Thoracic aorta (tissue), 2 donors: ENCODE results near the gene CFAP65. TPM values are rescaled to one million over a fixed set of nuclear protein-coding genes. Genes with fewer than 3 reads are reported as not detected.

Experiments
- ATAC-seq: fragments of 150-250 bp; one replicate; pipeline ENCODE4 v1.8.0; 2017; ENCODE audit warnings: low read depth; ENCODE audit not compliant: insufficient number of reproducible peaks, low FRiP score
- DNase-seq: peaks from one replicate; pipeline ENCODE4 v3.0.0-alpha.2; 2020; ENCODE audit warnings: low spot score
- H3K27ac ChIP-seq, 2 donors: fragments of 200-600 bp; sonication (generic); 1 replicate in 1 of 2; 2 replicates in 1 of 2; pipeline ENCODE4 v1.5.1; 2016; ENCODE audit warnings: mild to moderate bottlenecking in 2 of 2, moderate library complexity in 2 of 2
- H3K27me3 ChIP-seq: fragments of 200-600 bp; sonication (generic); replicated peaks from 2 replicates; pipeline ENCODE4 v1.6.0; 2016; ENCODE audit warnings: mild to moderate bottlenecking; ENCODE audit not compliant: insufficient read depth
- H3K36me3 ChIP-seq: fragments of 200-600 bp; sonication (generic); one replicate; pipeline ENCODE4 v1.5.1; 2016
- H3K4me1 ChIP-seq, 2 donors: fragments of 200-600 bp; sonication (generic); 1 replicate in 1 of 2; 2 replicates in 1 of 2; pipeline versions ENCODE4 v1.5.1 to v1.6.0; 2016; ENCODE audit warnings: low read depth in 2 of 2, mild to moderate bottlenecking in 1 of 2; ENCODE audit not compliant: control insufficient read depth in 1 of 2
- H3K4me3 ChIP-seq: fragments of 200-600 bp; sonication (generic); 2 replicates; pipeline ENCODE4 v1.5.1; 2016; ENCODE audit warnings: mild to moderate bottlenecking
- H3K9me3 ChIP-seq: fragments of 200-600 bp; sonication (generic); 2 replicates; pipeline ENCODE4 v1.5.1; 2016
- total RNA-seq, 2 donors: library from RNA; depleted of rRNA; stranded (reverse); fragments of >200 nt; gene quantifications; one replicate each; pipeline versions ENCODE4 v1.1.0 to v1.2.3, GENCODE V29; 2016
- TF ChIP-seq, protein P1 (sequence below): fragments of 200-600 bp; sonication (generic); IDR thresholded peaks from one replicate; pipeline ENCODE4 v1.5.1; 2019; ENCODE audit warnings: antibody characterized with exemption

CFAP65 gene
- total RNA-seq, 2 donors from 2014 or later: not detected

DNA sequence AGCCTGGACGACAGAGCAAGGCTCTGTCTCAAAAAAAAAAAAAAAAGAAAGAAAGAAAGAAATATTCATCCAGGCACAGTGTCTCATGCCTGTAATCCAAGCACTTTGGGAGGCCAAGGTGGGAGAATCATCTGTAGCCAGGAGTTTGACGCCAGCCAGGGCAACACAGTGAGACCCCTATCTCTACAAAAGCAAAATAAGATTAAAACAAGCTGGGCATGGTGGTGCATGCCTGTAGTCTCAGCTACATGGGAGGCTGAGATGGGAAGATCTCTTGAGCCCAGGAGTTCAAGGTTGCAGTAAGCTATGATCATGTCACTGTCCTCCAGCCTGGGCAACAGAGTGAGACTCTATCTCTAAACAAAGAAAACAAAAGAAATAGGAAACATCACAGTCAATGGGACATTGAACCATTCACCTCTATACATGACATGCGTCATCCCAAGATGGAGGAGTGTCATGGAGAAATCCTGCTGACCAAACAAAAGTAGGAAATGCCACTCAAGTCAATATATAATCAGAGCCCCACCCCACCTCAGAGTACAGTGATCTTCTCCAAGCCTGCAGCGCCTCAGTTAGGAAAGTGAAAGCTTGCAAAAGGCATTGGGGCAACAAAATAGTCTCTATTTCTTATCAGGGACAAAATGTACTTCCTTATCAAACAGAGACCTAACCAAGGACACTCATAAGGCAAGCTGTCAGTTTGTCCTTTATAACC lies 66.1 kb downstream of the CFAP65 start:
- peaks cover 0 to 5% of the 10 kb centered on the region in 2 donors for H3K4me1 ChIP-seq
- no peaks in the 10 kb centered on the region for H3K9me3 ChIP-seq
- DNase-seq: no peak
- TF ChIP-seq, protein P1, sequence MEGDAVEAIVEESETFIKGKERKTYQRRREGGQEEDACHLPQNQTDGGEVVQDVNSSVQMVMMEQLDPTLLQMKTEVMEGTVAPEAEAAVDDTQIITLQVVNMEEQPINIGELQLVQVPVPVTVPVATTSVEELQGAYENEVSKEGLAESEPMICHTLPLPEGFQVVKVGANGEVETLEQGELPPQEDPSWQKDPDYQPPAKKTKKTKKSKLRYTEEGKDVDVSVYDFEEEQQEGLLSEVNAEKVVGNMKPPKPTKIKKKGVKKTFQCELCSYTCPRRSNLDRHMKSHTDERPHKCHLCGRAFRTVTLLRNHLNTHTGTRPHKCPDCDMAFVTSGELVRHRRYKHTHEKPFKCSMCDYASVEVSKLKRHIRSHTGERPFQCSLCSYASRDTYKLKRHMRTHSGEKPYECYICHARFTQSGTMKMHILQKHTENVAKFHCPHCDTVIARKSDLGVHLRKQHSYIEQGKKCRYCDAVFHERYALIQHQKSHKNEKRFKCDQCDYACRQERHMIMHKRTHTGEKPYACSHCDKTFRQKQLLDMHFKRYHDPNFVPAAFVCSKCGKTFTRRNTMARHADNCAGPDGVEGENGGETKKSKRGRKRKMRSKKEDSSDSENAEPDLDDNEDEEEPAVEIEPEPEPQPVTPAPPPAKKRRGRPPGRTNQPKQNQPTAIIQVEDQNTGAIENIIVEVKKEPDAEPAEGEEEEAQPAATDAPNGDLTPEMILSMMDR: no peak
- no peaks in the 10 kb centered on the region for H3K36me3 ChIP-seq
- H3K27me3 ChIP-seq: no peaks in the 10 kb centered on the region
- no peak for ATAC-seq
- no peak overlapping the region for H3K27ac ChIP-seq
- H3K4me3 ChIP-seq: no peak overlapping the region

DNA sequence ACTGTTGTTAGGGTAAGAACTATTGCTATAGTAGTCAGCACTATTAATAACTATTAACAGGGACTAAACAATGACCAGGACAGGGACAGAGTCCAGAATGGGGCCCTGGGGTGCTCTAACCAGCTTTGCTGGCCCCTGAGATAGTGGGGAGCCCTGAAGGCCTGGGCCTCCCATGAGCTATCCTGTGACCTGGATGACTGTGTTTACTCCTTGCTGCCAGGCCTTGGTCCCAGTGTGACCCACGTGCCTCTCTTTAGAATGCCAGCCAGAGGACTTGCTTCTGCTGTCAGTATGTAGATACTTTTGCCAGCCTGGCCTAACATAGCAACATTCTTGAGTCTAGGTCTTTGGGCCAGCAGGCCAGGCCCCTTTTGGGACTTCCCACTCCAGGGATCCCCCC lies 70.4 kb downstream of the CFAP65 start:
- ATAC-seq (no peak), DNase-seq (no peak)
- no peaks in the 10 kb centered on the region for H3K4me1 ChIP-seq
- no peaks in the 10 kb centered on the region for H3K27me3 ChIP-seq
- H3K27ac ChIP-seq: no peak overlapping the region
- TF ChIP-seq, protein P1: no peak
- H3K9me3 ChIP-seq: no peaks in the 10 kb centered on the region
- no peaks in the 10 kb centered on the region for H3K36me3 ChIP-seq
- no peak overlapping the region for H3K4me3 ChIP-seq

DNA sequence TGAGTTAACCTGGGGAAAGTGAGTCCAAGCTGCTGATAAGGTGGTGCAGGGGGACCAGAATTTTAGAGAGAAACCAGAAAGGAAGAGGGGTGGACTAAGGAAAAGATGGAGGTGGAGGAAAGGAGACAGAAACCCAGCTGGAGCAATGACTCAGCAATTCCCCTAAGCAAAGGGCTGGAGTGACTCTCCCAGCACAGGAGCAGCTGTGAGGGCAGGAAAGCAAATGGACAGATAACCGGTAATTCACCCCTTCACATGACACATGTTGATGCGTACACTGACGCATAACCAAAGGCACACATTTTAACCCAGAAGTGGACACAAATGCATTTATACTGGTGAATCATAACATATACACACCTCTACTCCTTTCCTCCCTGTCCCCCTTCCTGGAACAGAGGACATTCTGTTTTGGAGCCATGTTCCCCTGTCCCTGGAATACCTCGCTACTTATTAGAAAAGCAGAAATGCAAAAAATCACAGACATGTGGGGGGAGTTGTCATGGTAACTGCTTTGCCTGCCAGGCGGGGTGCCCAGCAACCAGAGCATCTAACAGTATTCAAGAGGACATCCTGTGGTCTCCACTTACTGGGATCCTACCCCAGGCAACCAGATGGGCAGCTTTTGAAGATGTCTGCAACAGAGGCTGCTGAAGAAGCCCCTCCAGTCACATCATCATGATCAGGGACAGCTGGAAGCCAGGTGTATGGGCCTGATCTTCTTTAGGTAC lies 77.1 kb downstream of the CFAP65 start:
- Histone ChIP-seq H3K4me1 (peaks cover 0 to 14% of the 10 kb centered on the region in 2 donors), H3K27ac (no peak overlapping the region), H3K27me3 (peaks cover 15% of the 10 kb centered on the region), H3K4me3 (no peak overlapping the region), H3K36me3 (no peaks in the 10 kb centered on the region), H3K9me3 (no peaks in the 10 kb centered on the region)
- ATAC-seq: no peak
- DNase-seq: no peak
- TF ChIP-seq, protein P1: no peak

DNA sequence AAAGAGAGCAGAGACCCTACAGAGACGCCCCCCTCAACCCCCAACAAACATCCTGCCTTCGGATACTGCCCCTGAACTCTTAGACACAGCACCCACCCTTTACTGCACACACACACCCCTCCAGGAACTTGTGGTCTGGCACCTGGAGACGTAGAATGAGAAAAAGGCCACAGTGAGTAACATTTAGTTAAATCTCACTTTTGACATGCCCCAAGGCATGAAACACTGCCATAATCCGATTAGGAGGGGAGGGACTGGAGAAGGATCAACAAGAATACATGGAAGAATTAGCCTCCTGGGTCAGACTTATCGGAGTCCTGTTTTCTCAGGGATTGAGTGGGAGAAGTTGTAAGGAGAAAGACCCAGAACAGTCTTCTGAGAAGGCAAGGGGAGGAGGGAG lies 77.7 kb downstream of the CFAP65 start:
- no peak overlapping the region for H3K27ac ChIP-seq
- H3K4me1 ChIP-seq: peaks cover 0 to 14% of the 10 kb centered on the region in 2 donors
- H3K9me3 ChIP-seq: no peaks in the 10 kb centered on the region
- no peak overlapping the region for H3K4me3 ChIP-seq
- TF ChIP-seq, protein P1: no peak
- ATAC-seq (no peak), DNase-seq (no peak)
- H3K36me3 ChIP-seq: no peaks in the 10 kb centered on the region
- H3K27me3 ChIP-seq: peaks cover 21% of the 10 kb centered on the region

DNA sequence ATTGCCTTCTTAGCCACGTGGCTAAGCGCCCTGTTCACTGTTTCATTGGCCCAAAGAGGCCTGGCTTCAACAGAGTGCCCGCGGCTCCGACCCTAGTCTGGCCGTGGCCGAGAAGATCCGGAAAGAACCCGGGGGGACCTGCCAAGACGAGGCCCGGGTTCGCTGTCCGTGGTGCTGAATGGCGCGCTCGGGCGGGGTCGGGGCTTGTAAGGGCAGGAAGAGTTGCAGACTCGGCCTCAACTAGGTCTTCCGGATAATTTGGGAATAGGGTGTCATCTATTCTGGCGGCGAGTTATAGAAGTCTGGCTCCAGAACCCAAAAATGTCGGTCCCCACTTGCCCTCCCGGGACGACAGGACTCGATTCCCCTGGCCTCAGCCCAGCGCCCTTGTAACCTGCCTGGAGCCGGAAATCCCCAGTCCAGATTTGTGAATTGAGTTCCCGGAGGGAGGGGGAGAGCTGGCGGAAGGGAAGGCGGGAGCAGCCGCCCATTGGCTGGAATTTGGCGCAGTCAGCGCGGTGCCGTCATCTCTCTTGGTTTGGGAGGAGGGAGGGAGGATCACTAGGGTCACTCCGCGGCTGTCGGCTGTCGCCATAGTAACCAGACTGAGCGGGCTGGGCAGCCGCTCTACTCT lies 78.3 kb downstream of the CFAP65 start:
- Histone ChIP-seq H3K36me3 (no peaks in the 10 kb centered on the region), H3K4me3 (no peak overlapping the region), H3K9me3 (no peaks in the 10 kb centered on the region), H3K27me3 (peaks cover 21% of the 10 kb centered on the region), H3K27ac (no peak overlapping the region), H3K4me1 (peaks cover 0 to 14% of the 10 kb centered on the region in 2 donors)
- DNase-seq: no peak
- TF ChIP-seq, protein P1: no peak
- ATAC-seq: no peak
